Measurements from ENCODE around the gene PTPRN2.

DNA sequence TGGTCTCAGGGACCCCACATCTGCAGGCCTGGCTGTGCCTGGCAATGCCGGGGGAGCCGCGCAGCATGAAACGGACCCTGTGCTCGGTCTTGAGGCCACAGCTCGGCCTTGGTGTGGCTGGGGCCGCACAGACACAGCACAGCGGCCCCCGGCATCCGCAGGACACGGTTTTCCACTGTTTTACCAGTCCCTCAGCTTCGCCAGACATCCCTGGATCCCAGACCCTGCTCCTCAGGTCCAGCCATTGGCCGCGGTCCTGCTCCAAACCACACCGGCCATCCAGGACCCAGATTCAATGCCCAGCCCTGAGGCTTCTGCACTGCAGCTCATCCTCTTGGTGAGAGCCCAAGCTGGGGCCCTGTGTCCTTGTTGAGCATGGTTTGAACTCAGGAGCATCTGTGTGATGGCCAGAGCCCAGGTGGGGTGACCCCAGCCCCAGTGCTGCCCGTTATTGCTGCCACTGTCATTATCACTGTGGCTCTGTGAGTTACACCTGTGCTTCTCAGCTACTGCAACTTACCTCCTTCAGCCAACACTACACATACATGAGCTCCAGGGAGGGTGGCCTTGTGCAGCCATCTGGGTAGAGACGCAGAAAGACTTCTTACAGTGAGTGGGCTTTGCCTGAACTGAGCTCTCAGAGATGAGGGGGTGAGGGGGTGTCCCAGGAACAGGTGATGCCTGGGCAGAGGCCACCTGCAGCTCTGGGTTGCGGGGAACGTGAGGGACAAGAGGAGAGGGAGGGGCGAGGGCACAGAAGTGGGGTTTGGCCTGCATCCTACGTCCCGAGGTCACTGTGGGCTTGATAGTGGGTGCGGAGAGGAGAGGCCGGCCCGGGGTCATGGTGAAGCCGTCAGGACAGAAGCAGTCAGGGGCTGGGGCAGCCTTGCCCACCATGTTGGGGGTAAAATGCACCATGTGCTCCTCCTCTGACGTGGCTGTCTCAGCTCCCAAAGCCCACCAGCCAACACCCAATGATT lies 567.6 kb downstream of the PTPRN2 start:
- no peak for TF ChIP-seq YY1 (IDR thresholded peaks at IDR 0.05; ENCODE audit: low read depth, low read length)
- no peak for TF ChIP-seq HDAC2 (IDR thresholded peaks at IDR 0.05; ENCODE audit: borderline replicate concordance in 1 of 2, low read depth in 2 of 2, low read length in 2 of 2)
- TF ChIP-seq BCL11A (IDR thresholded peaks at IDR 0.05; ENCODE audit: low read depth in 2 of 2, low read length in 2 of 2), result no peak
- TF ChIP-seq, protein P1, sequence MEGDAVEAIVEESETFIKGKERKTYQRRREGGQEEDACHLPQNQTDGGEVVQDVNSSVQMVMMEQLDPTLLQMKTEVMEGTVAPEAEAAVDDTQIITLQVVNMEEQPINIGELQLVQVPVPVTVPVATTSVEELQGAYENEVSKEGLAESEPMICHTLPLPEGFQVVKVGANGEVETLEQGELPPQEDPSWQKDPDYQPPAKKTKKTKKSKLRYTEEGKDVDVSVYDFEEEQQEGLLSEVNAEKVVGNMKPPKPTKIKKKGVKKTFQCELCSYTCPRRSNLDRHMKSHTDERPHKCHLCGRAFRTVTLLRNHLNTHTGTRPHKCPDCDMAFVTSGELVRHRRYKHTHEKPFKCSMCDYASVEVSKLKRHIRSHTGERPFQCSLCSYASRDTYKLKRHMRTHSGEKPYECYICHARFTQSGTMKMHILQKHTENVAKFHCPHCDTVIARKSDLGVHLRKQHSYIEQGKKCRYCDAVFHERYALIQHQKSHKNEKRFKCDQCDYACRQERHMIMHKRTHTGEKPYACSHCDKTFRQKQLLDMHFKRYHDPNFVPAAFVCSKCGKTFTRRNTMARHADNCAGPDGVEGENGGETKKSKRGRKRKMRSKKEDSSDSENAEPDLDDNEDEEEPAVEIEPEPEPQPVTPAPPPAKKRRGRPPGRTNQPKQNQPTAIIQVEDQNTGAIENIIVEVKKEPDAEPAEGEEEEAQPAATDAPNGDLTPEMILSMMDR (IDR thresholded peaks at IDR 0.05; ENCODE audit: control extremely low read depth in 1 of 3, insufficient read depth in 1 of 3, low read depth in 1 of 3, low read length in 3 of 3), result no peak
- no peak for TF ChIP-seq SIN3A (conservative IDR thresholded peaks at IDR 0.05 in 1 of 2, IDR thresholded peaks at IDR 0.05 in 1 of 2; ENCODE audit: low read depth in 1 of 2, low read length in 2 of 2)
- TF ChIP-seq SUZ12 (IDR thresholded peaks at IDR 0.05; ENCODE audit: low read length), result no peak
- no peak for TF ChIP-seq KDM1A (IDR thresholded peaks at IDR 0.05; ENCODE audit: borderline replicate concordance, low read length)

Data from H1 (cell line).